GM23338 (cell line): Measurements from ENCODE around the gene SLC6A7. TPM values are rescaled to one million over a fixed set of nuclear protein-coding genes. Genes with fewer than 3 reads are reported as not detected.

Source experiments
- ATAC-seq: fragments of 200-7000 bp; cut with Tn5 transposase; 3 replicates; pipeline ENCODE4 v1.9.1; 2020
- DNase-seq: peaks from one replicate; pipeline ENCODE4 v3.0.0-alpha.2; 2015; ENCODE audit warnings: low spot score
- H2AFZ ChIP-seq: fragments of 200-600 bp; sonication (generic); 2 replicates; pipeline ENCODE4 v1.8.0; 2016; ENCODE audit warnings: antibody characterized with exemption, mild to moderate bottlenecking, moderate library complexity
- H3F3A ChIP-seq: fragments of 200-600 bp; sonication (generic); replicated peaks from 2 replicates; pipeline ENCODE4 v1.8.0; 2017; ENCODE audit warnings: antibody characterized with exemption, mixed run types, low read depth
- H3K27ac ChIP-seq: fragments of 200-600 bp; sonication (generic); 2 replicates; pipeline ENCODE4 v1.6.1; 2016; ENCODE audit warnings: low read depth
- H3K27me3 ChIP-seq: fragments of 200-600 bp; sonication (generic); 2 replicates; pipeline ENCODE4 v1.8.0; 2016; ENCODE audit warnings: mild to moderate bottlenecking, mixed run types, moderate library complexity; ENCODE audit not compliant: insufficient read depth
- H3K36me3 ChIP-seq: fragments of 200-600 bp; sonication (generic); 2 replicates; pipeline ENCODE4 v1.8.0; 2016; ENCODE audit warnings: mild to moderate bottlenecking; ENCODE audit not compliant: insufficient read depth
- H3K4me1 ChIP-seq: fragments of 200-600 bp; sonication (generic); 2 replicates; pipeline ENCODE4 v1.8.0; 2016; ENCODE audit warnings: mild to moderate bottlenecking, moderate library complexity; ENCODE audit not compliant: insufficient read depth
- H3K4me2 ChIP-seq: fragments of 200-600 bp; sonication (generic); 2 replicates; pipeline ENCODE4 v1.7.1; 2017; ENCODE audit warnings: mixed run types
- H3K4me3 ChIP-seq: fragments of 200-600 bp; sonication (generic); 2 replicates; pipeline ENCODE4 v1.6.1; 2016; ENCODE audit warnings: mixed run types
- H3K79me2 ChIP-seq: fragments of 200-600 bp; sonication (generic); replicated peaks from 2 replicates; pipeline ENCODE4 v1.8.0; 2017; ENCODE audit warnings: mild to moderate bottlenecking; ENCODE audit not compliant: insufficient read depth
- H3K9me2 ChIP-seq: fragments of 200-600 bp; sonication (generic); 2 replicates; pipeline ENCODE4 v1.8.0; 2017; ENCODE audit not compliant: insufficient read depth
- H4K20me1 ChIP-seq: fragments of 200-600 bp; sonication (generic); replicated peaks from 2 replicates; pipeline ENCODE4 v1.8.0; 2017; ENCODE audit warnings: mild to moderate bottlenecking; ENCODE audit not compliant: insufficient read depth
- H3K27ac Mint-ChIP-seq: 2 replicates; pipeline ENCODE4 v1.8.0; 2020; ENCODE audit warnings: inconsistent platforms, mild to moderate bottlenecking, moderate library complexity, mixed read lengths
- H3K27me3 Mint-ChIP-seq: 3 replicates; pipeline ENCODE4 v1.8.0; 2022; ENCODE audit warnings: low read depth, mild to moderate bottlenecking, moderate library complexity, mixed read lengths, inconsistent platforms; ENCODE audit not compliant: insufficient read depth, poor library complexity
- H3K36me3 Mint-ChIP-seq: 3 replicates; pipeline ENCODE4 v1.8.0; 2021; ENCODE audit warnings: low read depth, mild to moderate bottlenecking, inconsistent platforms, moderate library complexity, mixed read lengths
- H3K4me1 Mint-ChIP-seq: 3 replicates; pipeline ENCODE4 v1.8.0; 2020; ENCODE audit warnings: mild to moderate bottlenecking, inconsistent platforms, mixed read lengths
- H3K4me3 Mint-ChIP-seq: 3 replicates; pipeline ENCODE4 v1.8.0; 2021; ENCODE audit warnings: moderate library complexity, mild to moderate bottlenecking, inconsistent platforms, mixed read lengths
- H3K9me3 Mint-ChIP-seq: 3 replicates; pipeline ENCODE4 v1.8.0; 2020; ENCODE audit warnings: moderate library complexity, mild to moderate bottlenecking, inconsistent platforms, mixed read lengths
- CREB1 ChIP-seq: fragments of 250-450 bp; sonication (Bioruptor Pico); IDR thresholded peaks from 2 replicates; pipeline ENCODE4 v1.5.0; 2020; ENCODE audit warnings: low read depth, mild to moderate bottlenecking, moderate library complexity
- CTCF ChIP-seq, 2 experiments: fragments of 200-600 bp in 1 of 2; sonication (generic) in 1 of 2; conservative IDR thresholded peaks; 2 replicates each; pipeline versions ENCODE4 v1.5.1 to v1.6.1; 2016 to 2017; ENCODE audit warnings: antibody characterized with exemption in 2 of 2, low read depth in 2 of 2, mild to moderate bottlenecking in 2 of 2, moderate library complexity in 1 of 2
- EZH2 ChIP-seq: fragments of 200-600 bp; sonication (generic); IDR thresholded peaks from one replicate; pipeline ENCODE4 v1.8.0; 2017; ENCODE audit warnings: antibody characterized with exemption, mild to moderate bottlenecking, low read depth; ENCODE audit not compliant: unreplicated experiment
- EZH2phosphoT487 ChIP-seq: fragments of 200-600 bp; sonication (generic); IDR thresholded peaks from one replicate; pipeline ENCODE4 v1.8.1; 2018; ENCODE audit warnings: antibody characterized with exemption; ENCODE audit not compliant: unreplicated experiment
- POLR2AphosphoS5 ChIP-seq: IDR thresholded peaks from 2 replicates; pipeline ENCODE4 v1.6.1; 2016; ENCODE audit warnings: antibody characterized with exemption, low read depth
- STAT1 ChIP-seq: IDR thresholded peaks from one replicate; pipeline ENCODE4 v1.6.1; 2016; ENCODE audit warnings: antibody characterized with exemption; ENCODE audit not compliant: unreplicated experiment
- polyA plus RNA-seq: library from polyadenylated mRNA; unstranded; fragments of >200 nt; fragmentation: Nextera tagmentation; extraction: Ambion mirVana; gene quantifications from 2 replicates; pipeline ENCODE4 v1.2.1, GENCODE V29; 2016
- total RNA-seq: library from RNA; depleted of rRNA; stranded (reverse); fragments of >200 nt; shearing (Covaris generic); gene quantifications from 2 replicates; pipeline ENCODE4 v1.2.3, GENCODE V29; 2014
- TF ChIP-seq, protein P1 (sequence below): fragments of 250-450 bp; sonication (Bioruptor Pico); IDR thresholded peaks from 2 replicates; pipeline ENCODE4 v1.5.0; 2020; ENCODE audit warnings: mild to moderate bottlenecking, moderate library complexity

SLC6A7 gene
- total and polyA plus RNA-seq, 2 experiments from 2014 or later = not detected

GRCh38 chr5:150202501-150202900 is 12.6 kb downstream of the SLC6A7 start:
- Histone ChIP-seq H3K4me1 (no peaks in the 10 kb centered on the region; the same call in 1 of the 2 replicates), H3K4me2 (no peak overlapping the region), H3K36me3 (no peaks in the 10 kb centered on the region), H3K4me3 (no peak overlapping the region), H3K27ac (no peak overlapping the region), H2AFZ (no peak overlapping the region), H3F3A (no peaks in the 10 kb centered on the region), H3K79me2 (no peaks in the 10 kb centered on the region), H4K20me1 (no peaks in the 10 kb centered on the region), H3K27me3 (no peaks in the 10 kb centered on the region), H3K9me2 (no peaks in the 10 kb centered on the region)
- ATAC-seq (no peak), DNase-seq (no peak)
- H3K27ac Mint-ChIP-seq = no peak overlapping the region
- H3K9me3 Mint-ChIP-seq = no peaks in the 10 kb centered on the region
- H3K4me3 Mint-ChIP-seq = no peak overlapping the region
- H3K27me3 Mint-ChIP-seq = peaks cover 5% of the 10 kb centered on the region
- H3K4me1 Mint-ChIP-seq = peaks cover 7% of the 10 kb centered on the region
- no peaks in the 10 kb centered on the region for H3K36me3 Mint-ChIP-seq
- TF ChIP-seq CTCF (conservative IDR thresholded peaks at IDR 0.05; ENCODE audit: low read depth in 2 of 2) (no peak), CREB1 (CRISPR knock-in tag) (no peak), EZH2phosphoT487 (no peak), STAT1 (no peak), EZH2 (no peak), POLR2AphosphoS5 (no peak)
- TF ChIP-seq, protein P1, sequence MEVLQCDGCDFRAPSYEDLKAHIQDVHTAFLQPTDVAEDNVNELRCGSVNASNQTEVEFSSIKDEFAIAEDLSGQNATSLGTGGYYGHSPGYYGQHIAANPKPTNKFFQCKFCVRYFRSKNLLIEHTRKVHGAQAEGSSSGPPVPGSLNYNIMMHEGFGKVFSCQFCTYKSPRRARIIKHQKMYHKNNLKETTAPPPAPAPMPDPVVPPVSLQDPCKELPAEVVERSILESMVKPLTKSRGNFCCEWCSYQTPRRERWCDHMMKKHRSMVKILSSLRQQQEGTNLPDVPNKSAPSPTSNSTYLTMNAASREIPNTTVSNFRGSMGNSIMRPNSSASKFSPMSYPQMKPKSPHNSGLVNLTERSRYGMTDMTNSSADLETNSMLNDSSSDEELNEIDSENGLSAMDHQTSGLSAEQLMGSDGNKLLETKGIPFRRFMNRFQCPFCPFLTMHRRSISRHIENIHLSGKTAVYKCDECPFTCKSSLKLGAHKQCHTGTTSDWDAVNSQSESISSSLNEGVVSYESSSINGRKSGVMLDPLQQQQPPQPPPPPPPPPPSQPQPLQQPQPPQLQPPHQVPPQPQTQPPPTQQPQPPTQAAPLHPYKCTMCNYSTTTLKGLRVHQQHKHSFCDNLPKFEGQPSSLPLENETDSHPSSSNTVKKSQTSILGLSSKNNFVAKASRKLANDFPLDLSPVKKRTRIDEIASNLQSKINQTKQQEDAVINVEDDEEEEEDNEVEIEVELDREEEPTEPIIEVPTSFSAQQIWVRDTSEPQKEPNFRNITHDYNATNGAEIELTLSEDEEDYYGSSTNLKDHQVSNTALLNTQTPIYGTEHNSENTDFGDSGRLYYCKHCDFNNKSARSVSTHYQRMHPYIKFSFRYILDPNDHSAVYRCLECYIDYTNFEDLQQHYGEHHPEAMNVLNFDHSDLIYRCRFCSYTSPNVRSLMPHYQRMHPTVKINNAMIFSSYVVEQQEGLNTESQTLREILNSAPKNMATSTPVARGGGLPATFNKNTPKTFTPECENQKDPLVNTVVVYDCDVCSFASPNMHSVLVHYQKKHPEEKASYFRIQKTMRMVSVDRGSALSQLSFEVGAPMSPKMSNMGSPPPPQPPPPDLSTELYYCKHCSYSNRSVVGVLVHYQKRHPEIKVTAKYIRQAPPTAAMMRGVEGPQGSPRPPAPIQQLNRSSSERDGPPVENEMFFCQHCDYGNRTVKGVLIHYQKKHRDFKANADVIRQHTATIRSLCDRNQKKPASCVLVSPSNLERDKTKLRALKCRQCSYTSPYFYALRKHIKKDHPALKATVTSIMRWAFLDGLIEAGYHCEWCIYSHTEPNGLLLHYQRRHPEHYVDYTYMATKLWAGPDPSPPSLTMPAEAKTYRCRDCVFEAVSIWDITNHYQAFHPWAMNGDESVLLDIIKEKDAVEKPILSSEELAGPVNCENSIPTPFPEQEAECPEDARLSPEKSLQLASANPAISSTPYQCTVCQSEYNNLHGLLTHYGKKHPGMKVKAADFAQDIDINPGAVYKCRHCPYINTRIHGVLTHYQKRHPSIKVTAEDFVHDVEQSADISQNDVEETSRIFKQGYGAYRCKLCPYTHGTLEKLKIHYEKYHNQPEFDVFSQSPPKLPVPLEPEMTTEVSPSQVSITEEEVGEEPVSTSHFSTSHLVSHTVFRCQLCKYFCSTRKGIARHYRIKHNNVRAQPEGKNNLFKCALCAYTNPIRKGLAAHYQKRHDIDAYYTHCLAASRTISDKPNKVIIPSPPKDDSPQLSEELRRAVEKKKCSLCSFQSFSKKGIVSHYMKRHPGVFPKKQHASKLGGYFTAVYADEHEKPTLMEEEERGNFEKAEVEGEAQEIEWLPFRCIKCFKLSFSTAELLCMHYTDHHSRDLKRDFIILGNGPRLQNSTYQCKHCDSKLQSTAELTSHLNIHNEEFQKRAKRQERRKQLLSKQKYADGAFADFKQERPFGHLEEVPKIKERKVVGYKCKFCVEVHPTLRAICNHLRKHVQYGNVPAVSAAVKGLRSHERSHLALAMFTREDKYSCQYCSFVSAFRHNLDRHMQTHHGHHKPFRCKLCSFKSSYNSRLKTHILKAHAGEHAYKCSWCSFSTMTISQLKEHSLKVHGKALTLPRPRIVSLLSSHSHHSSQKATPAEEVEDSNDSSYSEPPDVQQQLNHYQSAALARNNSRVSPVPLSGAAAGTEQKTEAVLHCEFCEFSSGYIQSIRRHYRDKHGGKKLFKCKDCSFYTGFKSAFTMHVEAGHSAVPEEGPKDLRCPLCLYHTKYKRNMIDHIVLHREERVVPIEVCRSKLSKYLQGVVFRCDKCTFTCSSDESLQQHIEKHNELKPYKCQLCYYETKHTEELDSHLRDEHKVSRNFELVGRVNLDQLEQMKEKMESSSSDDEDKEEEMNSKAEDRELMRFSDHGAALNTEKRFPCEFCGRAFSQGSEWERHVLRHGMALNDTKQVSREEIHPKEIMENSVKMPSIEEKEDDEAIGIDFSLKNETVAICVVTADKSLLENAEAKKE = no peak
